ENCODE measurements around the gene TRNP1. TPM values are rescaled to one million over a fixed set of nuclear protein-coding genes. Genes with fewer than 3 reads are reported as not detected.

Gene TRNP1, protein sequence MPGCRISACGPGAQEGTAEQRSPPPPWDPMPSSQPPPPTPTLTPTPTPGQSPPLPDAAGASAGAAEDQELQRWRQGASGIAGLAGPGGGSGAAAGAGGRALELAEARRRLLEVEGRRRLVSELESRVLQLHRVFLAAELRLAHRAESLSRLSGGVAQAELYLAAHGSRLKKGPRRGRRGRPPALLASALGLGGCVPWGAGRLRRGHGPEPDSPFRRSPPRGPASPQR
- total RNA-seq, result 205 and 207 TPM in 2 replicates

GRCh38 chr1:26993237-26994019 is at the start of gene TRNP1:
TRNP1 (plus strand) TSS chr1:26993692; CDS start chr1:26993787, 95 bp downstream.

DNA sequence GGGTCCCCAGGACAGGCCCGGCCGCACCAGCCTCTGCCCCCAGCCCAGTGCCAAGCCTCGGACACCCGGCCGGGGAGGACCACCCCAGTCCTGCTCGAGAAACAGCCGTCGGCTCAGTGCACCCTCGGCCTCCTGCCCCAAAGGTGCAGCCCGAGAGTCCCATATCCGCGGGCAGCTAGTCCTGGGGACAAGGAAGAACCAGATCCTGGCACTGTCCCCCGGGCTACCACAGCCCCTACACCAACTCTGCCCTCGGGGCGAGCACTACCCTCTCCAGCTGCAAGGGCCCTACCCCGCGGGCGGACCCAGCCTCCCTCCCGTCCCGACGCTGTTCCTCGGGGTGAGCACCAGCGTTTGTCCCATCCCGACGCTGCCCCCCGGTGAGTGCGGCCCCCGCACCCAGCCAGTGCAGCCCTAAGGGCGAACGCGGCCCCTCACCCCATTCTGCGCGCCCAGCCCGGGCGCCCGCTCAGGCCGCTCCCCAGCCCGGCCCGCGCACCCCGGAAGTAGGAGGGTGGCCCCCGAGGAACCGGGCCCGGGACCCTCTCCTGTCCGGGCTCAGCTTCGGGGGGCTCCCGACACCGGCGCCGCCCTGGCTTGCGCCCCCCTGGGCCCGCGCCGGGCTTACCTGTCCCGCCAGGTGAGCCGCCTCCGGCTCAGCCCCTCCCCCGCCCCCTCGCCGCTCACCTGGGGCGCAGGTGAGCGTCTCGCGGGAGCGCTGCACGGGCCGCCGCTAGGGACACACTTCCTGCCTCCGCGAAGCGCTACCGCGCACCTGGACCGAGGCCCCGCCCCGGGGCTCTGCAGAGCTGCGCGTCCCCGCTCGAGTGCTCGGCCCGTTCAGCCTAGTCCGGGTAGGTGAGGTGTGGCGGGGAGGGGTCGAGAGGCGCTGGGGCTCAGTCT is 33.5 kb upstream of the TRNP1 start, which contains the start of gene KDF1:
Gene KDF1, minus strand, starts transcription at position 747 of the 903 bp plus-strand sequence. CDS start 8,088 bp downstream, outside the sequence.

Other genes with a start within 250 kb of the TRNP1 start
- 7.7 and 25.5 TPM in 2 replicates for gene PIGV, start 205.7 kb upstream of the TRNP1 start, total RNA-seq
- 5.0 and 12.1 TPM in 2 replicates for gene ZDHHC18, start 167.0 kb upstream of the TRNP1 start, total RNA-seq
- gene SFN, start 130.5 kb upstream of the TRNP1 start, total RNA-seq, result not detected in 2 replicates
- 8.5 and 8.8 TPM in 2 replicates for gene GPN2, start 103.4 kb upstream of the TRNP1 start, total RNA-seq
- gene GPATCH3, start 93.2 kb upstream of the TRNP1 start, total RNA-seq, result 7.8 and 9.0 TPM in 2 replicates
- not detected in 2 replicates for gene NR0B2, start 79.7 kb upstream of the TRNP1 start, total RNA-seq
- gene NUDC, start 71.9 kb upstream of the TRNP1 start, total RNA-seq, result 40.8 and 58.8 TPM in 2 replicates
- not detected in 2 replicates for gene KDF1, start 33.2 kb upstream of the TRNP1 start, total RNA-seq
- gene TENT5B, start 19.2 kb downstream of the TRNP1 start, total RNA-seq, result 29.8 and 32.7 TPM in 2 replicates
- gene SLC9A1, start 161.4 kb downstream of the TRNP1 start, total RNA-seq, result 12.7 and 15.7 TPM in 2 replicates
- 21.5 and 30.3 TPM in 2 replicates for gene WDTC1, start 240.9 kb downstream of the TRNP1 start, total RNA-seq